Cardiac ventricle fibroblast (primary cell): ENCODE results near the gene NT5C3B. TPM values are rescaled to one million over a fixed set of nuclear protein-coding genes. Genes with fewer than 3 reads are reported as not detected.

Source experiments
- total RNA-seq: library from RNA; depleted of rRNA; stranded (reverse); fragments of >200 nt; gene quantifications from 2 replicates; pipeline ENCODE4 v1.2.3, GENCODE V29; 2015

The NT5C3B gene
- 47.2 and 58.6 TPM in 2 replicates for total RNA-seq

GRCh38 chr17:41835800-41836549 is at the start of gene NT5C3B:
TSS of gene NT5C3B (minus strand) at chr17:41836232. CDS start at chr17:41836193, 39 bp downstream.

GRCh38 chr17:41864836-41865595 is 29.0 kb upstream of the NT5C3B start, which contains the start of gene KLHL11:
TSS of gene KLHL11 (minus strand) at chr17:41865423. CDS start at chr17:41865370, 53 bp downstream.

GRCh38 chr17:41837761-41838538 is 1.9 kb upstream of the NT5C3B start, which contains the start of gene KLHL10:
TSS of gene KLHL10 (plus strand) at chr17:41837825. CDS start at chr17:41837933, 108 bp downstream.

GRCh38 chr17:41812381-41813151 is 23.5 kb downstream of the NT5C3B start, which contains the start of gene FKBP10:
TSS of gene FKBP10 (plus strand) at chr17:41813004. CDS start at chr17:41813035, 31 bp downstream.

GRCh38 chr17:41811549-41812380 is 24.3 kb downstream of the NT5C3B start, which contains the start of gene P3H4:
TSS of gene P3H4 (minus strand) at chr17:41811949. CDS start at chr17:41811915, 34 bp downstream.

GRCh38 chr17:41786227-41787020 is 49.6 kb downstream of the NT5C3B start, which contains the start of gene JUP:
TSS of gene JUP (minus strand) at chr17:41786711. CDS start at chr17:41771854, 14,857 bp downstream.

Other genes starting within 250 kb of the NT5C3B start
- 0.34 TPM in 1 of 2 replicates, not detected in the other for gene KRT14, start 249.3 kb downstream of the NT5C3B start, total RNA-seq
- not detected in 2 replicates for gene KRT16, start 223.5 kb downstream of the NT5C3B start, total RNA-seq
- 7.1 and 9.5 TPM in 2 replicates for gene KRT17, start 211.7 kb downstream of the NT5C3B start, total RNA-seq
- 315 and 385 TPM in 2 replicates for gene EIF1, start 147.3 kb downstream of the NT5C3B start, total RNA-seq
- not detected in 2 replicates for gene GAST, start 123.9 kb downstream of the NT5C3B start, total RNA-seq
- gene HAP1, start 101.6 kb downstream of the NT5C3B start, total RNA-seq, result not detected in 2 replicates
- gene JUP, start 49.5 kb downstream of the NT5C3B start, total RNA-seq, result 22.5 and 23.7 TPM in 2 replicates
- 52.4 and 54.5 TPM in 2 replicates for gene P3H4, start 24.3 kb downstream of the NT5C3B start, total RNA-seq
- gene FKBP10, start 23.2 kb downstream of the NT5C3B start, total RNA-seq, result 395 and 437 TPM in 2 replicates
- not detected in 2 replicates for gene KLHL10, start 1.6 kb upstream of the NT5C3B start, total RNA-seq
- 16.5 and 18.0 TPM in 2 replicates for gene KLHL11, start 29.2 kb upstream of the NT5C3B start, total RNA-seq
- 185 and 187 TPM in 2 replicates for gene ACLY, start 82.7 kb upstream of the NT5C3B start, total RNA-seq
- 0.06 and 0.20 TPM in 2 replicates for gene ODAD4, start 94.4 kb upstream of the NT5C3B start, total RNA-seq
- 63.9 and 70.5 TPM in 2 replicates for gene CNP, start 130.6 kb upstream of the NT5C3B start, total RNA-seq
- gene DNAJC7, start 181.2 kb upstream of the NT5C3B start, total RNA-seq, result 57.4 and 58.8 TPM in 2 replicates
- 38.6 and 40.2 TPM in 2 replicates for gene NKIRAS2, start 183.9 kb upstream of the NT5C3B start, total RNA-seq
- 0.19 TPM in 1 of 2 replicates, not detected in the other for gene C17orf113, start 214.4 kb upstream of the NT5C3B start, total RNA-seq